ENCODE results near the gene C2orf92.

C2orf92 gene

DNA sequence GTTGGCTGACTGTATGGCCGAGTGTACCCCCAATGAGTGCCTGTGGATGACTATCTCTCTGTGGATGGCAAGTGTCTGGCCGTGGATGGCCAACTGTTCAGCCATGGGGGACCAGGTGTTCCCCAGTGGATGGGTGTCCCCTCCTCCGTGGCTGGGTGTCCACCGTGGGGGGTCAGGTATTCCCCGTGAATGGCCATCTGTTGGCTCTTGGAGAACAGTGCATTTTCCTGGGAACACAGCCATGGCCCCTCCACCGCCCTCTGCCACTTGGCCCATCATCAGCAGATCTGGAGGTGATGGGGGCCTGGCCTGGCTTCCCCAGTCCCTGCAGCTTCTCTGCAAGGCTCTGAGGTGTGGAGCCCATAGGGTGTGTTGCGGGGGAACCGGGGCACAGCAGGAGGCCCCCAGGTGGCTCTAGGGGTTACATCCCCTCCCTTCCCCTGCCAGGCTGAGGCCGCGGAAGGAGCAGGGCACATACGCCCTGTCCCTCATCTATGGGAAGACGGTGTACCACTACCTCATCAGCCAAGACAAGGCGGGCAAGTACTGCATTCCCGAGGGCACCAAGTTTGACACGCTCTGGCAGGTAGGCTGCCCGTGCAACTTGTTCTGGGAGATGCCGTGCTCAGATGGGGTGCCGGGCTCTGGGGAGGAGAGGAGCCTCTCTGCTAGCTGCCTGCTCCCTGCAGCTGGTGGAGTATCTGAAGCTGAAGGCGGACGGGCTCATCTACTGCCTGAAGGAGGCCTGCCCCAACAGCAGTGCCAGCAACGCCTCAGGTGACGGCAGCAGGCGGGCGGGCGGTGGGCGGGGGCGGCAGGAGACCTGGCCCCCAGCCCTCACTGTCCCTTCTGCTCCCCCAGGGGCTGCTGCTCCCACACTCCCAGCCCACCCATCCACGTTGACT, 63.2 kb downstream of the C2orf92 start:
- DNase-seq: no peak

DNA sequence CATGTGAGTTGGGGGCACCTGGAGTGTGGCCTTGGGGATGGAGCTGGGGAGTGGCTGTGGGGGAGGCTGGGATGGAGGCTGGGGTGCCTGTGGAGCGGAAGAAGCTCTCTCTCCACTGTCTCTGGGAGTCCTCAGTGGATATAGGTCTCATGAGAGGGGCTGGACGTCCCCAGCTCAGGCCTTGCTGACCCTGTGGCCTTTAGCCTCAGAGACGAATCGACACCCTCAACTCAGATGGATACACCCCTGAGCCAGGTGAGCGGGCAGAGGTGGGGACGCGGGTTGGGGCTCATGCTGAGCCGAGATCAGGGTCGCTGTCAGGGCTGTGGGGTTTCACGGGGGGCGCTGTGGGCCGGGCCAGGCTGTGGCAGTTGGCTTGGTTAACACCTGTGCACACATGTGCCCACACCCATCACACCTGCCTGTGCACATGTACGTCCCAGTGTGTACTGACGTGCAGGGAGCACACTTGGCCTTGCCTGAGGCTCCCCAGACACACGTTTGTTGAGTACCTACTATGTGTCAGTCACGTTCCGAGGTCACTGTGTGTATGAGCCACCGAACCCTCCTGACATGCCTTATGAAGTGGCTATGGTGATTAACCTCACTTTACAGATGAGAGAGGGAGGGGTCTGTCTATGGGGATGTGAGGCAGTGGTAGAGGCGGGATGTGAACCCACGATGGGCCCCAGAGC, 64.0 kb downstream of the C2orf92 start:
- no peak for DNase-seq

DNA sequence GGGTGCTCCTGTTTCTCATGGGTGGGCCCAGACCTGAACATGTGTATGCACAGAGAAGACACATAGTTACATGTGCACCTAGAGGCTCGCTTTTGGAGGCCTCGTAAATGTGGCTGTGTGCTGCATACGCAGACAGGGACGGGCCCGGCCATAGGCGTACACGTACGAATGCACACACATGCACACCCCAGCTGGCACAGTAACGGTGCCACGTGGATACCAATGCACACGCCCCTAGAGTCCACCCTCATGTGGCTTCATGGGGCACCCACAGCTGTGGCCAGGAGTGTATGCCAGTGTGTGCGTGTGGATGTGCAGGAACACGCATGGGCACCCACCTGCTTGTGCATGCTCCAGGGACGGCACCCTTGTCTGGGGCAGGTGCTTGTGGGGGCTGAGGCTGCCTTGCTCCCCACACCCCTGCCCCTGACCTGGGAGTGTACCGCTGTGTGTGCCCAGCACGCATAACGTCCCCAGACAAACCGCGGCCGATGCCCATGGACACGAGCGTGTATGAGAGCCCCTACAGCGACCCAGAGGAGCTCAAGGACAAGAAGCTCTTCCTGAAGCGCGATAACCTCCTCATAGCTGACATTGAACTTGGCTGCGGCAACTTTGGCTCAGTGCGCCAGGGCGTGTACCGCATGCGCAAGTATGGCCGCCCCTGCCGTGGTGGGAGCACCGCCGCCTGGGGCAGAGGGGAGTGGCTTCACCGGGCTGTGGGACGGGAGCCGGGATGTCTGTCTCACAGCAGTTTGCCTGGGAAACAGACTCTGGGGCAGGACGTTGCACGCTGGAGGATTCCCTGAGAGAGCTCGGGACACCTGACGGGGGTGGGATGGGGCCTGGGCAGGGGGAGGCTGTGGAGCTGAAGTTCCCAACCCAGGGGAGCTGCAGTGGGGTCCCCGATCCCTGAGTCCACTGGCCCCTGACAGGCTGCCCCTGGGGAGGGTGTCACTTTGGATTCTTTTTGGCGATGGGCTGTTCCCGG, 64.8 kb downstream of the C2orf92 start:
- DNase-seq: no peak

DNA sequence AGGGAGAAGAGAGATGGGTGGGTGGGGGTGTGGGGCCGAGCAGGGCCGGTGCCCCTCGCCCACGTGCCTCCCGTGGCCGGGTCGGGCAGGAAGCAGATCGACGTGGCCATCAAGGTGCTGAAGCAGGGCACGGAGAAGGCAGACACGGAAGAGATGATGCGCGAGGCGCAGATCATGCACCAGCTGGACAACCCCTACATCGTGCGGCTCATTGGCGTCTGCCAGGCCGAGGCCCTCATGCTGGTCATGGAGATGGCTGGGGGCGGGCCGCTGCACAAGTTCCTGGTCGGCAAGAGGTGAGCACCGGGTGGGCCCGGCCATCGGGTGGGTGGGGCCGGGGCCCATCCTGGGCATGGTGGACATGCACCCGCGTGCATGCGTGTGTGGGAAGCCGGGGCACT, 65.6 kb downstream of the C2orf92 start:
- DNase-seq: no peak

DNA sequence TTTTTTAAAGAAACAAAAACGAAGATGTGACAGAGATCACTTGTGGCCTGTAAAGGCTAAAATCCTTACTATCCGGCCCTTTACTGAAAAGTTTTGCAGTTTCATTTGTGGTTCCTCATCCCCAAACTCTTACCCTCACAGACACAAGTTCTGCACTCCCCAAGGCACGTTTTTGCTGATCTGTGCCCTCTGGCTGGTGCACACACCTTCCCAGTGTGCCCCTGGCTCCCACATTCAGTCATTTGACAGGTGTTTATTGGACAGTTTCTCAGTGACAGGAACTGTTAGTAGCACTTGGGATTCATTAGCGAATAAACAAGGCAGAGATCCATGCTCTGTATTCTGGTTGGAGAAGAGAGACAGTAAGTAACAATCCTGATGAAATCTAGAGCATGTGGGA, 66.7 kb downstream of the C2orf92 start:
- no peak for DNase-seq

DNA sequence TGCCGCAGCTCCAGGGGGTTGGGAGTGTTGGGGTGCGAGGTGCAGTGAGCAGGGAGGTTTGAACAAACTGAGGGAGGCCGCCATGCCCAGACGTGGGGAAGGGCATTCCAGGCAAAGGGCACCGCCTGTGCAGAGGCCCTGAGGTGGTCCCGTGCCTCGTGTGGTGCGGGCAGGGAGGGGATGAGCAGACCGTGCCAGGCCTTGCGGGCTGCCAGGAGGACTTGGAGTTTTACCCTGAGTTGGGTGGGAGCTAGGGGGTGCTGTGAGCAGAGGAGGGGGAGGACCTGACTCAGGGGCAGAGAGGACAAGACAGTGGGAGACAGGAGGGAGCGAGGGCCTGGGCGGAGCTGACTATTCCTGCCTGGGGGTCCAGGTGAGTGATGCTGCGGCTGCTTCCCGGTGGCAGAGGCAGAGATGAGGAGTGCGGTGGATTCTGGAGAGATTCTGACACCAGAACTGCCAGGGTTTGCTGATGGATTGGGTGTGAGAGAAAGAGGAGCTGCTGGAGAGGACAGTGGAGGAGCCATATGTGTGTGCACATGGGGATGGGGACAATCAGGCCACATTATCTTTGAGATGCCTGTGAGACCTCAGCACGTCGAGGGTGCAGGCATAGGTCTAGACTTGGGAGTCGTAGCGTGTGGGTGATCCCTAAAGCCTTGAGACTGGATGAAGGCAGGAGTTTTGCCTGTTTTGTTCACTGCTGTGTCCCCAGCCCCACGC, 67.3 kb downstream of the C2orf92 start:
- no peak for DNase-seq

DNA sequence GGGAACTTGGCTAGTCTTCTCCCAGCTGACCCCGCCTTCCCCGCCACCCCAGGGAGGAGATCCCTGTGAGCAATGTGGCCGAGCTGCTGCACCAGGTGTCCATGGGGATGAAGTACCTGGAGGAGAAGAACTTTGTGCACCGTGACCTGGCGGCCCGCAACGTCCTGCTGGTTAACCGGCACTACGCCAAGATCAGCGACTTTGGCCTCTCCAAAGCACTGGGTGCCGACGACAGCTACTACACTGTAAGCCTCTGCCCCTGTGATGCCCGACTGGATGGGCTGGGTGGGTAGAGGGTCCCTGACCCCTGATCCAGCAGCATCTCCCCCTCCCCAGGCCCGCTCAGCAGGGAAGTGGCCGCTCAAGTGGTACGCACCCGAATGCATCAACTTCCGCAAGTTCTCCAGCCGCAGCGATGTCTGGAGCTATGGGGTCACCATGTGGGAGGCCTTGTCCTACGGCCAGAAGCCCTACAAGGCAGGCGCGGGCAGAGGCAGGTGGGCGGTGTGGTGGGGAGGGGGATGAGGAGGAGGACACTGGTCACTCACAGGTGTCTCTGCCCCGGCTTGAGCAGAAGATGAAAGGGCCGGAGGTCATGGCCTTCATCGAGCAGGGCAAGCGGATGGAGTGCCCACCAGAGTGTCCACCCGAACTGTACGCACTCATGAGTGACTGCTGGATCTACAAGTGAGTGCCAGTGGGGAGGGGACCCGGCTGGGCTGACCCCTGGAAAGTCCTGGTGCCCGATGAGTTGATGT, 68.1 kb downstream of the C2orf92 start:
- DNase-seq: no peak

DNA sequence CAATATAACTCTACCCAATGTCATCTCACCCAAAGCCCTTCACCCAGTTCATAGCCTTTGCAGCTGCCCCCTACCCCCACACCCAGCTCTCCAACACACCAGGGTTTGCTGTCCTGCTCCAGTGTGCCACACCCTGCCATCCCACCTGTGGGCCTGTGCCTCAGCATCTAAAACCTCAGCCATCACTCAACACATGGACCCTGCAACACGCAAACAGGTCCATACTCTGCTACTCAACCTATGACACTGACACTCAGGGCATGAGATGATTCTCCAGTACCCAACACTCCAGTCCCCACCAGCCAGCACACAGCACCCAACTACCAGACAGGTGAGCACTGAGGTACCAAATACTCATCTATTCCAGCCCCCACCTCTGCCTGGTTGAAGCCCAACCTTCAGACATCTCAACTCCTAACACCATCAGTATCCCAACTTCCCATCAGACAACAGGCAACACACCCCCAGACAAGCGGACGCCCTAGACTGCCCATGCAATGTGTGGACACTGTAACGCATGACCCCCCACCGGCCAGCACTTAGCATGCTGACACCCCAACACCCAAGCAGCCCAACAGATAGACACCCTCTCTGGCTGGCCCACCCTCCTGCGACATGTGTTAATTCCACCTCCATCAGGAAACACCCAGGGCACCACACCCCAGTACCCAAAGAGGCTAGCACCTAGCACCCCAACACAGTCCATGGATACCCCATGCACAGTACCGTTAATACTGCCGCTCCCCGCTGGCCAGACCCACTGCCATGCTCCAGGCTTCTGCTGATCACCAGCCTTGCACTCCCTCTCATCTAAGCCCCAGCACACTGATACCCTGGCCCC, 68.9 kb downstream of the C2orf92 start:
- no peak for DNase-seq

DNA sequence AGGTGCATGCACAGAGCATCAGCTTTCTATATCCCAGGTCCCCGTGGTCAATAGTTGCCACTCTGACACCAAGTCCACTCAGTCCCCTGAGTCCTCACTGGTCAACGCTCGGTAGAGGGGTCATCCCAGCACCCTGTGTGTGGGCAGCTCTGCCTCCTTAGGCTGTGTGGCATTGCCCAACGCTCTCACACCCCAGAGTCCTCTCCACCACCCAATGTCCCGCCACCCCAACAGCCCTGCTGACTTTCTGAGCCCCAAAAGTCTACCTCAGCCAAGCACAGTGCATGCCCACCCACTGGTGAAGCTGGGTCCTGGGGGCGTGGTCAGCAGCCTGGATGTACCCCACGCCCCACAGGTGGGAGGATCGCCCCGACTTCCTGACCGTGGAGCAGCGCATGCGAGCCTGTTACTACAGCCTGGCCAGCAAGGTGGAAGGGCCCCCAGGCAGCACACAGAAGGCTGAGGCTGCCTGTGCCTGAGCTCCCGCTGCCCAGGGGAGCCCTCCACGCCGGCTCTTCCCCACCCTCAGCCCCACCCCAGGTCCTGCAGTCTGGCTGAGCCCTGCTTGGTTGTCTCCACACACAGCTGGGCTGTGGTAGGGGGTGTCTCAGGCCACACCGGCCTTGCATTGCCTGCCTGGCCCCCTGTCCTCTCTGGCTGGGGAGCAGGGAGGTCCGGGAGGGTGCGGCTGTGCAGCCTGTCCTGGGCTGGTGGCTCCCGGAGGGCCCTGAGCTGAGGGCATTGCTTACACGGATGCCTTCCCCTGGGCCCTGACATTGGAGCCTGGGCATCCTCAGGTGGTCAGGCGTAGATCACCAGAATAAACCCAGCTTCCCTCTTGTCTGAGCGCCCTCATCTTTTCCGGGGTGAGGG, 69.7 kb downstream of the C2orf92 start:
- no peak for DNase-seq

DNA sequence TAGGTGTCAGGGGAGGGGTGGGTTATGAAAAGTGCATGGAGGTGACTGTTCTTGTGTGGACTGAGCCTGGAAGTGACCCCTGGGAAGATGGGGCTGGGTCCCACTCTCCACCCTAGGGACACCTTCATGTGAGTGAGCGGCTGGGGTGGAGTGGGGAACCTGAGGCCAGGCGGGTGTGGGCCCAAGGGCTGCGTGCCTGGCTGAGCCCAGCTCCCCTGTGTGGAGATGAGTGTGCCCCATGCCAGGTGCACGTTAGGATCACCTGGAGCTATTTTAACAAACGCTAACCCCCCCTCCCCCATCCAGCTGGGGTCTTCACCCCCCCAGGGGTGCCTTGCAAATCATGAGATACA, 70.4 kb downstream of the C2orf92 start:
- no peak for DNase-seq

DNA sequence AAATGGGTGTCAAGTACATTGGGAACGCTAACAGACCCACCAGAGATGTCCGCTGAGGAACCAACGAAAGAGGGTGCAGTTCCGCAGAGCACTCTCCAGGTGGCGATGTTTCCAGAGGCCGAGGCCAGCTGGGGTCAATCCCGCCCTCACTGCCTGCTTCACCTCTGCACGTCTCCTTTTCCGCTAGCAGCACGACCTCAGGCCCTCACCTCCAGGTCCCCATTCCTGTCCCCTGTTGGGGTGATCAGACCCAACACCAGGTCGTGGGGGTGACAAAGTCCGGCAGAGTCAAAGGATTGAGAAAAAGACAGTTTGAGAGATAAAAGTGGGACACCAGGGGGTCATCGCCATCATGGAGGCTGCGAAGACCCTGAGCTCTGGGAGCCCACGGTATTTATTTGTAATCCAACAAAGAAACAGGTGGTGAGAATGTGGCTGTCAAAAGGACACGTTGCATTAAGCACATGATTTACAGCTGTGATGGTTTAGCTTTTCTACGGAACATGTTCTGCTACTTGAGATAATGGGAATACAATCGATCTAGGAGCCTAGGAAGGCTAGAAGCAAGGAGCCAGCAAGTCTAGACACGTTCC, 71.2 kb downstream of the C2orf92 start:
- DNase-seq: no peak

DNA sequence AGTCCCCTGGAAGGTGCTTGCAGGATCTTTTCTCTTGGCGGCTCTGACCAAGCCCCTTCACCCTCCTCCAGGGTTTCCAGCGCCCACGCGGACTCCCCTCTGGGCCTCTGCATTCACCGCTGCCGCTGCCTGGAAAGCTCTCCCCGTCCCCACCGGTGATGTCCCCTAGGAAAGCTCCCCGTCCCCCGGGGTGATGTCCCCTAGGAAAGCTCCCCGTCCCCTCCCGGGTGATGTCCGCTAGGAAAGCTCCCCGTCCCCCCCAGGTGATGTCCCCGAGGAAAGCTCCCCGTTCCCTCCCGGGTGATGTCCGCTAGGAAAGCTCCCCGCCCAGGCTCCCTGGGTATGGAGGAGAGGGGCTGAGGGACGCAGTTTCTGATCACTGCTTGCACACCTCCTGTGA, 71.7 kb downstream of the C2orf92 start:
- no peak for DNase-seq

DNA sequence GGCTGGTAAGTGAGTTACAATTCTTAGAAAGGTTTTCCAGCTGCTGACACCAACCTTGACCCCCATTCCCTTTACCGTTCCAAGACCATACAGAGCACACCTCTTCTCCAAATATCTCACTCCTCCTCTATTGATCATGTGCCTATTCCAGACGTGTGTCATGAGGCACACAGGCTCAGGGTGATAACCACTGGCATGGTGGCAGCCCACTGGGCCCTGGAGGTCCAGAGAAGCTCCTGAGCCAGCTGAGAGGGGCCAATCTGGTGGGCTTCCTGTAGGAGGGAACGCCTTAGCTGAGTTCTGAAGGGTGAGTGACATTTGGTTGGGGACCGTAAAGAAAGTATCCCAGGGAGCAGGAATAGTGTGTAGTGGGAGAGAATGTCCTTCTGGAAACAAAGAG, 72.2 kb downstream of the C2orf92 start:
- no peak for DNase-seq

DNA sequence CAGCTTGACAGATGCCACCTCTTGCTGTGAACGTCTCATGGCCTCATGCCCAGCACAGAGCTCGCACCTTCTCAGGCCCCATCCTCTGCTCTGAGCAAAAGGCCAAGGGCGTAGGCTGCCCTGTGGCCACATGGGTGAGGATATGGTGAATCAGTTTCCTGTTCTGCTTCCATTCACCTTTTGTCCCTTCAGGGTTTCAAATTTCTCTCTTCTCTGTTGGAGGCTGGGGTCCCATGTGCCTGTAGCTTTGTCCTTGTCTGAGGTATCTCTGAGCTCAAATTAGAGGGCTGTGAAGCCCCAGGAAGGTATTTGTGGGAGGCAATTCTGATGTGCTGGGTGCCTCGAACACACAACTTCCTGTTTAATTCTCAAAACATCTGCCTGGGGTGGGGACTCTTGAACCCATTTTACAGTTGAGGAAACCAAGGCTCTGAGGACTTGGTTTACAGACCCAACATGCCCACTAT, 72.9 kb downstream of the C2orf92 start:
- no peak for DNase-seq

DNA sequence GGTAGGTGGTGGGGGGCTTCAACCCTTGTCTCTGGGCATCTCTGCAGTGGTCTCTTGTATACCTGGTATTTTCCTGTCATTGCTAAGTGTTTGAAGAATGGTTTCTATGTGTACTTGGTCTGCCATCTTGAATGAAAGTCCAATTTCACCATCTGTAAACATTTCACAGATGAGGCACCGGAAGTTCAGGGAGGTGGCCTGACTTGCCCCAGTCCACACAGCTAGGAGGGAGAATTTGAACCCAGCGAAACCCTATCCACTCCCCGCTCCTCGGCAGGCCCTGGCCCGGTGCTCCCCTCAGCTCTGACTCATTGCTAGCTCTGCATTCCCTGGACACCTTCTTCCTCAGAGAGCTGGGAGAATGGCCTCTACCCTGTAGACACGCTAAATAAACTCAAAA, 74.4 kb downstream of the C2orf92 start:
- DNase-seq: no peak

DNA sequence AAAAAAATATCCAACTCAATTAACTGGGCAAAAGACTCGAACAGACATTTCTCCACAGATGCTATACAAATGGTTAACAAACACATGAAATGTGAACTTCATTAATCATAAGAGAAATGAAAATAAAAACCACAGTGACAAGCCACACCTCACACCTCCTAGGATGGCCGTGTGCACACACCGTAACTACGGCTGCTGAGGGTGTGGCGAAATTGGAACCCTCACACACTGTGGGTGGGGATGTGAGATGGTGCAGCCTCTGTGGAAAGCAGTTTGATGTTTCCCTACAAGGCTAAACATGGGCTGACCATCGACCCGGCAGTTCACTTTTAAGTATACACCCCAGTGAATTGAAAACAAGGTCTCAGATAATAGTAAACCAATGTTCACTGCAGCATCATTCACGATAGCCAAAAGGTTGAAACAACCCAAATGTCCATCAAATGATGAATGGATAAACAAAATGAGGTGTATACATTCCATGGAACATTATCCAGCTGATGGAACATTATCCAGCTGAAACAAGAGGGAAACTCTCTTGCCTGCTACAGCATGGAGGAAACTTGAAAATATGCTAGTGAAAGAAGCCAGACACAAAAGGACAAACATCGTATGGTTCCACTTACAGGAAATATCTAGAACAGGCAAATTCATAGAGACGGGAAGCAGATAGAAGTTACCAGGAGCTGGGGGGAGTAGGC, 76.1 kb downstream of the C2orf92 start:
- no peak for DNase-seq

DNA sequence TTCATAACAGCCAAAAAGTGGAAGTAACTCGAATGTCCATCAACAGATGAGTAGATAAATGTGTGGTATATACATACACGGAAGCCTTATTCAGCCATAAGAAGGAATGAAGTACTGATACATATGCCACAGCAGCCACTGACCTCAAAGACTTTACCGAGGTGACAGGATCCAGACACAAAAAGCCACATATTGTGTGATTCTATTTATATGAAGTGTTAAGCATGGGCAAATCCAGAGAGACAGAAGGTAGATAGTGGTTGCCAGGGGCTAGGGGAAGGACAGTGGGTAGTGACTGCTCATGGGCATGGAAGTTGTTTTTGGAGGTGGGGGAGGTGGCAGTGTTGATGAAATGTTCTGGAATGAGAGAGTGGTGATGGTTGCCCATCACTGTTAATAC, 77.8 kb downstream of the C2orf92 start:
- DNase-seq: no peak

DNA sequence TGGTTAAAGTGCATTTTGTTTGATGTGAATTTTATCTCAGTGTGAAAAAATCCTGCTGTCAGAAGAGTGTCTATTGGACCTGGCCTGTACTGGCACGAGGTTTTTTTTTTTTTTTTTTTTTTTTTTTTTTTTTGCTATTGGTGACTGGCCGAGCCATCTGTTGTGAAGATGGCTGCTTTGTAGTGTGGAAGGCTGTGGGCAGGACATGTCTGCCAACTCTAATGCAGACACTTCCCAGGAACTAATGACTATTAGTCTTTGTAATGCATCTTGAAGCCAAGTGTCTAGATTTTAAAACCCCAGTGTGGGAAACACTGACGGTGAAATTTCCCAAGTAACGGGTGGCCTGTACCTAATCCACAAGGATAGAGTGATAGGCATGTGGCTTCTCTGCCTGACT, 78.2 kb downstream of the C2orf92 start:
- no peak for DNase-seq

DNA sequence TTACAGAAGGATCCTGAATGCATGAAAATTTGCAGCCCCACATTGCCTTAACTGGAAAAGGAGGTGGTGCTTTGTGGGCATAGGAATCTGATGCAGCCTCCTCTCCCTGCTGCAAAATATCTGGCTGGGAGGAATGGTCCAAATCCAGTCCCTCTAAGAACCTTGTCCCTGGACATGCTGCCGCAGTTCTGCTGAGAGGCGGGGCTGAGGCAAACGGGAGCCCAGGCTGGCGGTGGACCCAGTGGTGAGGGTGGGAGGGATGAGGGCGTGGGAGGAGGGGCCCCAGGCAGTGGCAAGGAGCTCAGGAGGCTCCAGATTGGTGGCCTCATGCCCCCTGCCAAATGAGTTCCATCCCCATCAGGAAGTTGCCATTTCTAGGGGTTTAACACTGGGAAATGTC, 80.1 kb downstream of the C2orf92 start:
- no peak for DNase-seq

Measured in kidney glomerular epithelial cell (primary cell).